Left kidney (tissue), 2 donors: ENCODE results near the gene KCNAB1. TPM values are rescaled to one million over a fixed set of nuclear protein-coding genes. Genes with fewer than 3 reads are reported as not detected.

Experiments
- DNase-seq: peaks from one replicate; pipeline ENCODE4 v3.0.0-alpha.2; 2013
- polyA plus RNA-seq: library from polyadenylated mRNA; unstranded; fragments of 120-200 nt; gene quantifications from one replicate; pipeline ENCODE4 v1.2.1, GENCODE V29; 2013; ENCODE audit not compliant: insufficient read length

The KCNAB1 gene
- polyA plus RNA-seq, 1 donor, result 3.4 TPM

DNA sequence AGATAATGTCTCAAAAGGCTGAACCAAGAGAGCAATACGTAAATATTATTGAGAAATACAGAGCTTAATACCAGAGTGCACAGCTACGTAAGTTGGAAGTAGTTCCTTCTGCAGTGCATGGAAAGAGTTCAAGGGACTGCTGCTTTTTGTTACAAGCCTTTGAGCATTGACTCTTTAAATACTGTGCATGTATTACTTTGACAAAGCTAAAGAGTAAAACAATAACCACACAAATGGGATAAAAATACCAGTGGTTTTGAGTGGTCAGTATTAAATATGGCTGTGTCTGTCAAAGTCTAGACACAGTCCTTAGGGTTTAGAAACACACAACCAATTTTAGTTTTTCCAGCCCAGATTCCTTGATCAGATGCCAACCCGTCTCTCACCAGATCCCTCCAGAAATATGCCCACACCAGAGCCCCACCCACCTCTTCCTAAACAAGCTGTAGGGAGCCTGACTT, 372.5 kb downstream of the KCNAB1 start:
- DNase-seq, result no peak

DNA sequence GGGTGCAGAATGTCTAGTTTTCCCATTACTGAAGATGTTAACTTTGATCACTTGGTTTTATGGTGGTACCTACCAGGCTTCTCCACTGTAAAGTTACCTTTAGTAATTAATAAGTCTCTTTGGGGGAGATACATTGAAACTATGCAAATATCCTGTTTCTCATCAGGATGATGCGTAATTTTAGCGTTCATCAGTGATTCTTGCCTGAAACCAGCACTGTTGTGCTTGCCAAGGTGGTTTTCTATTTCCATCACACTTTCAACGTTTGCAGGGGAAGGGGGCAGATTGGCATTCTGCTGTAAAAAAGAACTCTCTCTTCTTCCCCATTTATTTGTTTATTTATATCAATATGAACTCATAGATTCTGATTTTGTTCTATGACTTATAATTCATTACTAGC, 373.5 kb downstream of the KCNAB1 start:
- DNase-seq, result no peak

GRCh38 chr3:156495816-156496215, 375.4 kb downstream of the KCNAB1 start:
- no peak for DNase-seq

- DNase-seq, result no peak
Observed at GRCh38 chr3:156497326-156497725, 376.9 kb downstream of the KCNAB1 start.

DNA sequence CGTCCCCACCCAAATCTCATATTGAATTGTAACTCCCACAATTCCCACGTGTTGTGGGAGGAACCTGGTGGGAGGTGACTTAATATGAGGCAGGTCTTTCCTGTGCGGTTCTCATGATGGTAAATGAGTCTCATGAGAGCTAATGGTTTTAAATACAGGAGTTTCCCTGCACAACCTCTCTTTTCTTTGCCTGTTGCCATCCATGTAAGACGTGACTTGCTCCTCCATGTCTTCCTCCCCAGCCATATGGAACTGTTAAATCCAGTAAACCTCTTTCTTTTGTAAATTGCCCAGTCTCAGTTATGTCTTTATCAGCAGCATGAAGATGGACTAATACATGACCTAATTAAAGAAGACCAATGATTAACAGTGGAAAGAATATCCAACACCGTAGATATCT, 377.9 kb downstream of the KCNAB1 start:
- DNase-seq, result no peak

GRCh38 chr3:156507285-156507684, 386.9 kb downstream of the KCNAB1 start:
- no peak for DNase-seq

DNA sequence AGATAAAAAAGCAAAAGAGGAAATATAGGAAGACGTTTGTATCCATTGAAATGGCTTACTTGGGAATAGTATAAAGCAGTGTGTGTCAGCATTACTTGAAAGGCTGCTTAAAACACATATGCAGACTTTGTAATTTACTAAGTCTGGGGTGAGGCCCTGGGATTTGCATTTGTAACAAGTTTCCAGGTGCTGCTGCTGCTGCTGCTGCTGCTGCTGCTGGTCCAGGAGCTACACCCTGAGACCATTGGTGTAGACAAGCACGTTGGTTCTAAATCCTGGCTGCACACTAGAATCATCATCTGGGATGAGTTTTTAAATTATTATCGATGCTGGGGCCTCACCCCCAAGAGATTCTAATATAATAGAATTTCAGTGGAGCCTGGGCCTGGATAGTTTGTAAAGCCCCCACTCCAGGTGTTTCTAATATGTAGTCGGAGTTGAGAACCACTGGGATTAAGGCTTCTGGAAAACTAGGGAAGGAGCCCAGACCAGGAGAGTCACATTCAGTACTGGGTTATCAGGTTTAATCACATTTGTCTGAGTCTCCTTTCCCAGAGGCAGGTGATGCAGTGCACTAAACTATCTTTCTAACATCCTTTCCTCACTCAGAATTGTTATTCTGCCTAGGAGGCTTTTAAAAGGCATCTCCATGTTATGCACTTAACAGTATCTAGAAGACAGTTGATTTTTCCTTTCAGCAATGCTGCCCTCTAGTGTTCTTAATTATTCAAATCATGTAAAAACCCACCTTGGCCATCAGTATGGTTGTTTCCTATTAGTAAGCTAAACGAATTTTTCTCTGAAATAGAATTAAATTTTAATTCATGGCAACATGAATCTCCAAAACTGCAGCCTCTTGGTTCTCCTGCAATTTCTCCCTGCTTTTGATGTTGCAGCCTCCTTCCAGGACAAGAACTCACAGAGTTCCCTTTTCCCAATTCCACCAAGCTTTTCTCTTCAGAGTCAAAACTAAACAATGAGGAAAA, 389.1 kb downstream of the KCNAB1 start:
- DNase-seq, result peak; percentile 71

- no peak for DNase-seq
Observed at GRCh38 chr3:156511987-156512677, 391.8 kb downstream of the KCNAB1 start.

DNA sequence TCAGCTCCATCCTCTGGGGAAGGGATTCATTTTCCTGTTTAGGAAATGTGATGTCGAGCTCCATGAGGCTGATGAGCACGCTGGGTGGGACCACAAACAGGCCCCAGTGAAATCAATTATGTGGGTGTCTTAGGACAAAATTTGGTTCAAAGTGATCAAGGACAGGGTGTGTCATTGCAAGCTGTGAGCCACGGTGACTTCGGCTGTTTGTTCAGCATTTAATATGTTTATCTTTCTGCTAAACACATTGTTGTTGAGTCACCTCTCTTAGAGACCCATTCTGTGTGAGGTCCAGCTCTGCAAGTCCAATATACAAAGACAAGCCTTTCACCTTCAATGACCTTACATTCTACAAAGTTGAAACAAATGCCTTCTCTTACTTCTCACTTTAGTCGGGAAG, 393.2 kb downstream of the KCNAB1 start:
- DNase-seq, result no peak

- DNase-seq, result no peak
Observed at GRCh38 chr3:156516284-156516683, 395.9 kb downstream of the KCNAB1 start.

GRCh38 chr3:156516961-156517360, 396.6 kb downstream of the KCNAB1 start:
- no peak for DNase-seq

- no peak for DNase-seq
Observed at GRCh38 chr3:156518726-156519125, 398.3 kb downstream of the KCNAB1 start.

- no peak for DNase-seq
Observed at GRCh38 chr3:156519758-156520162, 399.4 kb downstream of the KCNAB1 start.

DNA sequence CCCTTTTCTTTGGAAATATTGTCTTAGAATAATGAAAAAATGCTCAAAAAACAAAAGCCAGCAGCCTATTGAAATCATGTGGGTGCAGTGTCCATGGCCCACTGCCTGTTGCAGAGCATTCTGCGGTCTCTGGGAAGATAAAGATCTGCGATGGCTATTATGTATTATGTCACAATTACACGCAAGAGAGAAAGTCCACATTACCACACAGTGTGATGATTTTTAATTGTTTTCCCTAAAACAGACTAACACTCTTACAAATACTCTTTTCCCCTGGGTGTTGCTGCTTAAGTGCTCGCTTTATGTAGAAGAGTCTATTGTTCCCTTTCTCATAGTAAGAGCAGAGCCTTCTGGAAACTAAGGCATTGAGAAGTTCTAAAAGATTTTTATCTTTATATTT, 402.3 kb downstream of the KCNAB1 start:
- DNase-seq, result no peak

- DNase-seq, result no peak
Observed at GRCh38 chr3:156525808-156526207, 405.4 kb downstream of the KCNAB1 start.

- DNase-seq, result no peak
Observed at GRCh38 chr3:156527060-156527459, 406.7 kb downstream of the KCNAB1 start.

DNA sequence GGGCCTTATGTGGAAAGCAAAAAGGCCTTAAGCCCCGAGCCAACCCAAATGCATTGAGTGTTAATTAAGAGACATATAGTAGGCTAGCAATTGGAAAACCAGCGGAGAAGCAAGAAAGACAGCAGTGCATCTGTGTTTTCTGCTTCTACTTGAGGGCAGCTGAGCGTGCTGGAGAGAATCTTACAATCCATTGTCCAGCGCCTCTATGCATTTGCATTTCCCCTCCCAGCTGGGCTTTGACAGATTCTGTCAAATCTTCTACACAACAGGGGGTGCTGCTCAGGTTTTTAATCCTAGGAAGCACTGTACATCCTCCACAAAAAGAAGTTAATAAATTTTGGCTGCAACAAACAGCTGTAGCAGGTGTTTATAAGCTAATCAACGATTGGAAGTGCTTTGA, 410.6 kb downstream of the KCNAB1 start:
- DNase-seq, result no peak

DNA sequence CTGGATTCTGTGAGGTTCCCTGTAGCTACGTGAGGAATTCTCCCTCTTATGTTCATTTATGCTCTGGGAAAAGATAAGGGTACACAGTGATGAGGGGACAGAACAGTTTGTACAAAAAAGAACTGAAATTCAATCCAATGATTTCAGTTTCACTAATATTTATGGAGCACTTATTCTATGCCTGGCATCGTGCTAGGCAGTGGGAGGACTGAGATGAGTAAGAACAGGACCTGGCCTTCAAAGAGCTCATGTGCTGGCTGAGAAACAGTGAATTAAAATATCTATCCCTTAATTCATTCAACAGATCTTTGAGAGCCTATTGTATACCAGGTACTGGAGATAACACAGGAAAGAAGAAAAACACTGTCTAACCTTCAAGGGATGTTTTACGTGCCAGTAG, 412.4 kb downstream of the KCNAB1 start:
- DNase-seq, result no peak

DNA sequence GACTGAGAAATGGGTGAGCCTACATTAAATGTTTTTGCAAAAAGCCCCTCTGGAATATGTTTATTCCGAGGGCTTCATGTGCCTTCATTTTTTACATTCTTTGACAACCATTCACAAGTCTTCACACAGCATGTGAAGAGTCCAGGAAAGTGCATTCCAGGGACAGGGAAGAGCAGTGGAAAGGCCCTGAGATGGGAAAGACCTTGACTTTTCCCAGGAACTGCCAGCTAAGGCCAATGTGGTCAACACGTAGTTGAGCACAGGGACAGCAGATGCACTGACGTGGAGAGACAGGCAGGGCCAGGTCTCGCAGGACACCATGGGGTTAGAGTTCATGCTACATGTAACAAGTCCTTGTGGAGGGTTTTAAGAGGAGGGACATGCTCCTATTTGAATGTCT, 412.8 kb downstream of the KCNAB1 start:
- DNase-seq, result no peak

DNA sequence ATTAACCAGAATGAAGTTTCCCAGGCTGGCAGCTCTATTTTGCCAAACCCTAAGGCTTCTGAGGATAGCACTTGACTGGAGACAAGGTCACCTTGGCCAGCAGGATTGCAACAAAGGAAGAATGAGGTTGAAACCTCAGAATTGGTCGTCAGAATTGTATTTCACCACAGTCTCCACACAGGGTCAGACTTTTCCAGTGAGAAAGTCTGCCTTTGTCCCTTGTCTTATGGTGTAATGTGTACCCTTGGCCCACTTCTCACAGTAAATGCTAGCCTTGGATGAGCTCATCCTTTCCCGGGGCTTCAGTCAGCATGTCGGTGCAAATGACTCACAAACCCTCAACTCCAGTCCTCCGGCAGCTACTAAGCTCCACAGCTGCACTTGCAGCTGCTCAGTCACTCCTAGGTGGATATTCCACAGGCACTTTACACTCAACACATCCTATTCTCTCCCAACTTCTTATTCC, 414.8 kb downstream of the KCNAB1 start:
- DNase-seq, result peak; percentile 65

DNA sequence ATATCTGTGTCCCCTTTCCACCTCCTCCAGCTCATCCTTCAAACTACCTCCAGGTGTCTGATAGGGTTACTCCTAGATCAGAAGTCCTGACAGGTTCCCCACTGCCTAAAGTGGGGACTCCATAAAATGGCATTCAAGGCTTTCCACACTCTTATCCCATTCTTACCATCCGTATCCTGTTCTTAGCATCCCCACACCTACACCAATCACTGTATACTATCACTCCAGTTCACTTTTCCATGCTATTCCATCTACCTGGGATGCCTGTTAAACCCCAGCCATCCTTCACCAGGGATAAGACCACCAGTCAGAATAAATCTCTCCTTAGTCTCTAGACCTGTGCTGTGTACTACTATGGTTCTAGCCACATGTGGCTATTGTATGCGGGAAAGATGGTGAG, 415.4 kb downstream of the KCNAB1 start:
- DNase-seq, result no peak

- no peak for DNase-seq
Observed at GRCh38 chr3:156536524-156537316, 416.3 kb downstream of the KCNAB1 start.
